ENCODE measurements around the gene TATDN2.

The TATDN2 gene

GRCh38 chr3:10320320-10320677, 72.0 kb downstream of the TATDN2 start:
- no peak for FAIRE-seq

GRCh38 chr3:10321630-10322351, 73.5 kb downstream of the TATDN2 start:
- FAIRE-seq: no peak

- no peak for FAIRE-seq
Measured at GRCh38 chr3:10322352-10322710, 74.1 kb downstream of the TATDN2 start.

GRCh38 chr3:10327592-10327991, 79.3 kb downstream of the TATDN2 start:
- no peak for FAIRE-seq

GRCh38 chr3:10328460-10329071, 80.3 kb downstream of the TATDN2 start:
- no peak for FAIRE-seq

- no peak for FAIRE-seq
Measured at GRCh38 chr3:10329495-10330015, 81.3 kb downstream of the TATDN2 start.

GRCh38 chr3:10330319-10330718, 82.1 kb downstream of the TATDN2 start:
- FAIRE-seq: no peak
